ENCODE results near the gene AATF. TPM values are rescaled to one million over a fixed set of nuclear protein-coding genes. Genes with fewer than 3 reads are reported as not detected.
A peak's percentile ranks its signal among the peaks of the same experiment; 100 is the strongest.

The AATF gene
- polyA plus RNA-seq, 1 donor from 2014 or later: 12.7 TPM

DNA sequence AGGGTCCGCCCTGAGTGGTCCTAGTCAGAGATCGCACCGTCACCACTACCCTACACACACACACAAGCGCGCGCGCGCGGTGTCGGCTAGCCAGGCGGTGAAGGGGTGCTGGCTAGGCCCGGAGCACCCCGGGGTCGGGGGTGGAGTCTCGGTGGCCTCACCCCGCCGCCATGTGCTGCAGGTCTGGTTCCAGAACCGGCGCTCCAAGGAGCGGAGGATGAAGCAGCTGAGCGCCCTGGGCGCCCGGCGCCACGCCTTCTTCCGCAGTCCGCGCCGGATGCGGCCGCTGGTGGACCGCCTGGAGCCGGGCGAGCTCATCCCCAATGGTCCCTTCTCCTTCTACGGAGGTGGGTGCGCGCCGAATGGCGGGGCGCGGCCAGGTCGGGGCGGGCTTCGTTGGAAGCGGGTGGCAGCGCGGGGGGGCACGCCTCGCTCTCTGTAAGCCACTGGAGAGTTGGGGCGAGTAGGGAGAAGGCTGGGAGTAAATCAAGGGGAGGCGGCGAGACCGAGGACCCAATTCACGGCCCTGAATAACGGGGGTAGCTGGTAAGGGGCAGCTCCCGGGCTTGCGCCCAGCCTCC lies 6.6 kb upstream of the AATF start:
- H3K4me2 ChIP-seq (ENCODE audit: low read length): no peak overlapping the region
- H3K9me3 ChIP-seq (ENCODE audit: low read length): no peaks in the 10 kb centered on the region
- TF ChIP-seq EZH2 (IDR thresholded peaks at IDR 0.05; ENCODE audit: borderline replicate concordance, insufficient read depth, low read length, poor library complexity, severe bottlenecking): peak; percentile 80
- TF ChIP-seq, protein P1, sequence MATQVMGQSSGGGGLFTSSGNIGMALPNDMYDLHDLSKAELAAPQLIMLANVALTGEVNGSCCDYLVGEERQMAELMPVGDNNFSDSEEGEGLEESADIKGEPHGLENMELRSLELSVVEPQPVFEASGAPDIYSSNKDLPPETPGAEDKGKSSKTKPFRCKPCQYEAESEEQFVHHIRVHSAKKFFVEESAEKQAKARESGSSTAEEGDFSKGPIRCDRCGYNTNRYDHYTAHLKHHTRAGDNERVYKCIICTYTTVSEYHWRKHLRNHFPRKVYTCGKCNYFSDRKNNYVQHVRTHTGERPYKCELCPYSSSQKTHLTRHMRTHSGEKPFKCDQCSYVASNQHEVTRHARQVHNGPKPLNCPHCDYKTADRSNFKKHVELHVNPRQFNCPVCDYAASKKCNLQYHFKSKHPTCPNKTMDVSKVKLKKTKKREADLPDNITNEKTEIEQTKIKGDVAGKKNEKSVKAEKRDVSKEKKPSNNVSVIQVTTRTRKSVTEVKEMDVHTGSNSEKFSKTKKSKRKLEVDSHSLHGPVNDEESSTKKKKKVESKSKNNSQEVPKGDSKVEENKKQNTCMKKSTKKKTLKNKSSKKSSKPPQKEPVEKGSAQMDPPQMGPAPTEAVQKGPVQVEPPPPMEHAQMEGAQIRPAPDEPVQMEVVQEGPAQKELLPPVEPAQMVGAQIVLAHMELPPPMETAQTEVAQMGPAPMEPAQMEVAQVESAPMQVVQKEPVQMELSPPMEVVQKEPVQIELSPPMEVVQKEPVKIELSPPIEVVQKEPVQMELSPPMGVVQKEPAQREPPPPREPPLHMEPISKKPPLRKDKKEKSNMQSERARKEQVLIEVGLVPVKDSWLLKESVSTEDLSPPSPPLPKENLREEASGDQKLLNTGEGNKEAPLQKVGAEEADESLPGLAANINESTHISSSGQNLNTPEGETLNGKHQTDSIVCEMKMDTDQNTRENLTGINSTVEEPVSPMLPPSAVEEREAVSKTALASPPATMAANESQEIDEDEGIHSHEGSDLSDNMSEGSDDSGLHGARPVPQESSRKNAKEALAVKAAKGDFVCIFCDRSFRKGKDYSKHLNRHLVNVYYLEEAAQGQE (IDR thresholded peaks at IDR 0.05; ENCODE audit: borderline replicate concordance): no peak
- no peaks in the 10 kb centered on the region for H4K20me1 ChIP-seq (ENCODE audit: insufficient read depth)
- H3K9me2 ChIP-seq (ENCODE audit: insufficient read depth, low read length): no peaks in the 10 kb centered on the region
- H2AFZ ChIP-seq (ENCODE audit: low read depth, low read length): no peak overlapping the region
- H3K27ac ChIP-seq (ENCODE audit: low read length): no peak overlapping the region
- H3K27me3 ChIP-seq (ENCODE audit: insufficient read depth, low read depth, low read length): peaks cover 100% of the 10 kb centered on the region
- H3F3A ChIP-seq (ENCODE audit: insufficient read depth, low read length, poor library complexity, severe bottlenecking): no peaks in the 10 kb centered on the region
- H3K36me3 ChIP-seq (ENCODE audit: insufficient read depth, low read length): no peaks in the 10 kb centered on the region
- H3K4me3 ChIP-seq (ENCODE audit: low read length): peak overlapping the region; percentile 46
- no peak overlapping the region for H3K9ac ChIP-seq (ENCODE audit: low read length)
- H3K79me2 ChIP-seq (replicated peaks; ENCODE audit: insufficient read depth, low read length): no peaks in the 10 kb centered on the region

- Histone ChIP-seq H3K79me2 (replicated peaks; ENCODE audit: insufficient read depth, low read length) (no peaks in the 10 kb centered on the region), H3K27me3 (ENCODE audit: insufficient read depth, low read depth, low read length) (peaks cover 100% of the 10 kb centered on the region), H3F3A (ENCODE audit: insufficient read depth, low read length, poor library complexity, severe bottlenecking) (no peaks in the 10 kb centered on the region), H4K20me1 (ENCODE audit: insufficient read depth) (no peaks in the 10 kb centered on the region), H3K27ac (ENCODE audit: low read length) (no peak overlapping the region), H3K9me2 (ENCODE audit: insufficient read depth, low read length) (no peaks in the 10 kb centered on the region), H2AFZ (ENCODE audit: low read depth, low read length) (no peak overlapping the region), H3K36me3 (ENCODE audit: insufficient read depth, low read length) (no peaks in the 10 kb centered on the region), H3K4me3 (ENCODE audit: low read length) (peak overlapping the region; percentile 46), H3K4me2 (ENCODE audit: low read length) (no peak overlapping the region), H3K9me3 (ENCODE audit: low read length) (no peaks in the 10 kb centered on the region), H3K9ac (ENCODE audit: low read length) (no peak overlapping the region)
- TF ChIP-seq, protein P2, sequence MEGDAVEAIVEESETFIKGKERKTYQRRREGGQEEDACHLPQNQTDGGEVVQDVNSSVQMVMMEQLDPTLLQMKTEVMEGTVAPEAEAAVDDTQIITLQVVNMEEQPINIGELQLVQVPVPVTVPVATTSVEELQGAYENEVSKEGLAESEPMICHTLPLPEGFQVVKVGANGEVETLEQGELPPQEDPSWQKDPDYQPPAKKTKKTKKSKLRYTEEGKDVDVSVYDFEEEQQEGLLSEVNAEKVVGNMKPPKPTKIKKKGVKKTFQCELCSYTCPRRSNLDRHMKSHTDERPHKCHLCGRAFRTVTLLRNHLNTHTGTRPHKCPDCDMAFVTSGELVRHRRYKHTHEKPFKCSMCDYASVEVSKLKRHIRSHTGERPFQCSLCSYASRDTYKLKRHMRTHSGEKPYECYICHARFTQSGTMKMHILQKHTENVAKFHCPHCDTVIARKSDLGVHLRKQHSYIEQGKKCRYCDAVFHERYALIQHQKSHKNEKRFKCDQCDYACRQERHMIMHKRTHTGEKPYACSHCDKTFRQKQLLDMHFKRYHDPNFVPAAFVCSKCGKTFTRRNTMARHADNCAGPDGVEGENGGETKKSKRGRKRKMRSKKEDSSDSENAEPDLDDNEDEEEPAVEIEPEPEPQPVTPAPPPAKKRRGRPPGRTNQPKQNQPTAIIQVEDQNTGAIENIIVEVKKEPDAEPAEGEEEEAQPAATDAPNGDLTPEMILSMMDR (IDR thresholded peaks at IDR 0.05; ENCODE audit: poor library complexity, severe bottlenecking): no peak
- no peak for TF ChIP-seq TAF1 (IDR thresholded peaks at IDR 0.05; ENCODE audit: low read depth)
- no peak for TF ChIP-seq RAD21 (conservative IDR thresholded peaks at IDR 0.05)
- TF ChIP-seq POLR2AphosphoS5 (IDR thresholded peaks at IDR 0.05): no peak
These were observed 6.1 kb upstream of the AATF start for GRCh38 chr17:36942631-36943125.

DNA sequence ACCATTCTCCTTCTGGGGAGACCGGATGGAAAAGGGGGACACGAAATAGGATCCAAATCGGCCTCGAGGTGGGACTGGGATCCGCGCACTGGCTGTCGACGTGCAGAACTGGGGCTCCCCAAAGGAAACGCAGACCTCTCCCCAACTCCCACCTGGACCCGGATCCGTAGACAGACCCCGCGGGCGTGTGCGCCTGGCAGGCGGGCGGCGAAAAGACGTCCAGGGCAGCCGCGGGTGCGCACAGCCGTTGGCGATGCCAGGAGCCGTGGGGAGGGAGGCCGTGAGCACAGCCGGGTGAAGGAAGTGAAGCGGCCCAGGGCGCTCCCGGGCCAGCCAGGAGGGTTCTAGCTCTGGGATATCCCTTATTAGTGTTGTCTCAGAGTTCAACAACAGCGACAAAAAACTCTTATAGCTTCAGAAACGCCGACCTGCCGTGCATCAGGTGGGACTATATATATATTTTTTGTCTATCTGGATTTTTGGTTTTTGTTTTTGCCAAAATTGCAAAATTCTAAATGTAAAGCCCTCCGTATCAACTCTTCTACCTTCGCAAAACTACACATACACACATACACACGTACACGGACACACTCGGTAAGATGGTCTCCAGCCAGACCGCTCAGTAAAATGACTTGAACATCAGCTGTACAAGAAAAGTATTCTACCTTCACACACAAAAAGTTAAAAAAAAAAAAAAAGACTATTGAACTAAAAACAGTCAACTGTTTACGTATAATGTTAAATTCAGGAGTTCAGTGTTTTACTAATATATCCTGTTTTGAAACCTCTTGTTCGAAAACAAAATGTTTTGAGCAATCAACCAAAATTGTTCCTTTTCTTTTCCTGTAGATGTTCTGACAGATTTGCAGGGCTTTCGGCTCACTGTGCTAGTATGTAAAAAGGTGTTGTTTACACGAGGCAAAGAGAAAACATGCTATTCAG lies 5.2 kb upstream of the AATF start:
- H3F3A ChIP-seq (ENCODE audit: insufficient read depth, low read length, poor library complexity, severe bottlenecking): no peaks in the 10 kb centered on the region
- H3K9ac ChIP-seq (ENCODE audit: low read length): no peak overlapping the region
- no peak overlapping the region for H3K27ac ChIP-seq (ENCODE audit: low read length)
- no peak overlapping the region for H3K4me2 ChIP-seq (ENCODE audit: low read length)
- H3K27me3 ChIP-seq (ENCODE audit: insufficient read depth, low read depth, low read length): peaks cover 97% of the 10 kb centered on the region
- no peaks in the 10 kb centered on the region for H3K9me2 ChIP-seq (ENCODE audit: insufficient read depth, low read length)
- H3K36me3 ChIP-seq (ENCODE audit: insufficient read depth, low read length): no peaks in the 10 kb centered on the region
- no peaks in the 10 kb centered on the region for H4K20me1 ChIP-seq (ENCODE audit: insufficient read depth)
- H3K79me2 ChIP-seq (replicated peaks; ENCODE audit: insufficient read depth, low read length): no peaks in the 10 kb centered on the region
- H3K4me3 ChIP-seq (ENCODE audit: low read length): no peak overlapping the region
- TF ChIP-seq EZH2 (IDR thresholded peaks at IDR 0.05; ENCODE audit: borderline replicate concordance, insufficient read depth, low read length, poor library complexity, severe bottlenecking): no peak
- TF ChIP-seq, protein P1 (IDR thresholded peaks at IDR 0.05; ENCODE audit: borderline replicate concordance): no peak
- peak; percentile 61 for TF ChIP-seq POLR2AphosphoS5 (IDR thresholded peaks at IDR 0.05)
- TF ChIP-seq, protein P2 (IDR thresholded peaks at IDR 0.05; ENCODE audit: poor library complexity, severe bottlenecking): no peak
- H3K9me3 ChIP-seq (ENCODE audit: low read length): no peaks in the 10 kb centered on the region
- no peak overlapping the region for H2AFZ ChIP-seq (ENCODE audit: low read depth, low read length)
